Lower leg skin (tissue), 3 donors: ENCODE measurements around the gene RAD52.

Experiments
- CTCF ChIP-seq, 3 donors: fragments of 450-650 bp; IDR thresholded peaks; one replicate each; pipeline ENCODE4 v1.5.1; 2016; ENCODE audit warnings: antibody characterized with exemption in 3 of 3, mild to moderate bottlenecking in 3 of 3, moderate library complexity in 2 of 3
- POLR2A ChIP-seq, 2 donors: fragments of 450-650 bp; IDR thresholded peaks; one replicate each; pipeline ENCODE4 v1.6.1; 2016 to 2017; ENCODE audit warnings: antibody characterized with exemption in 2 of 2, mild to moderate bottlenecking in 1 of 2, moderate library complexity in 1 of 2

- TF ChIP-seq CTCF (IDR thresholded peaks at IDR 0.05), result no peak
- TF ChIP-seq POLR2A (IDR thresholded peaks at IDR 0.05), result no peak
These were observed 48.8 kb upstream of the RAD52 start for GRCh38 chr12:998020-998874.
